ENCODE data around the gene HCST.
"Not testable (repeated sequence)": the region's sequence is repeated elsewhere in the genome, so short reads cannot be mapped to it uniquely, and the experiment has no call there.

The HCST gene

GRCh38 chr19:35885904-35886303 is 16.4 kb upstream of the HCST start:
- Histone ChIP-seq H3K4me2 (ENCODE audit: low read length) (no peak overlapping the region), H3K79me2 (no peaks in the 10 kb centered on the region), H3K9ac (no peak overlapping the region), H3K9me3 (ENCODE audit: control insufficient read depth, low read length) (no peaks in the 10 kb centered on the region), H3K4me1 (no peaks in the 10 kb centered on the region), H3K27me3 (ENCODE audit: control insufficient read depth, insufficient read depth, low read length) (no peaks in the 10 kb centered on the region), H2AFZ (no peak overlapping the region), H3K27ac (no peak overlapping the region), H3K4me3 (ENCODE audit: low read depth, low read length) (no peak overlapping the region), H3K36me3 (ENCODE audit: control insufficient read depth, insufficient read depth, low read length) (no peaks in the 10 kb centered on the region)
- TF ChIP-seq CTCF (IDR thresholded peaks at IDR 0.05), result no peak

GRCh38 chr19:35887197-35887596 is 15.1 kb upstream of the HCST start:
- H3K27me3 ChIP-seq (ENCODE audit: control insufficient read depth, insufficient read depth, low read length), result no peaks in the 10 kb centered on the region
- H3K9me3 ChIP-seq (ENCODE audit: control insufficient read depth, low read length), result no peaks in the 10 kb centered on the region
- TF ChIP-seq CTCF (IDR thresholded peaks at IDR 0.05), result no peak
- H3K4me2 ChIP-seq (ENCODE audit: low read length), result no peak overlapping the region
- no peak overlapping the region for H3K9ac ChIP-seq
- no peaks in the 10 kb centered on the region for H3K36me3 ChIP-seq (ENCODE audit: control insufficient read depth, insufficient read depth, low read length)
- no peaks in the 10 kb centered on the region for H3K4me1 ChIP-seq
- H2AFZ ChIP-seq, result no peak overlapping the region
- H3K79me2 ChIP-seq, result no peaks in the 10 kb centered on the region
- H3K27ac ChIP-seq, result no peak overlapping the region
- no peak overlapping the region for H3K4me3 ChIP-seq (ENCODE audit: low read depth, low read length)

- TF ChIP-seq CTCF (IDR thresholded peaks at IDR 0.05), result no peak
- Histone ChIP-seq H3K4me3 (ENCODE audit: low read depth, low read length) (no peak overlapping the region), H3K27ac (no peak overlapping the region), H3K36me3 (ENCODE audit: control insufficient read depth, insufficient read depth, low read length) (no peaks in the 10 kb centered on the region), H3K9me3 (ENCODE audit: control insufficient read depth, low read length) (no peaks in the 10 kb centered on the region), H3K4me2 (ENCODE audit: low read length) (no peak overlapping the region), H3K4me1 (no peaks in the 10 kb centered on the region), H3K27me3 (ENCODE audit: control insufficient read depth, insufficient read depth, low read length) (no peaks in the 10 kb centered on the region), H3K9ac (no peak overlapping the region), H2AFZ (no peak overlapping the region), H3K79me2 (no peaks in the 10 kb centered on the region)
Measured at GRCh38 chr19:35888398-35888797, 13.9 kb upstream of the HCST start.

GRCh38 chr19:35889370-35890112 is 12.8 kb upstream of the HCST start:
- Histone ChIP-seq H2AFZ (no peak overlapping the region), H3K4me3 (ENCODE audit: low read depth, low read length) (no peak overlapping the region), H3K4me1 (no peaks in the 10 kb centered on the region), H3K79me2 (no peaks in the 10 kb centered on the region), H3K9ac (no peak overlapping the region), H3K36me3 (ENCODE audit: control insufficient read depth, insufficient read depth, low read length) (no peaks in the 10 kb centered on the region), H3K27me3 (ENCODE audit: control insufficient read depth, insufficient read depth, low read length) (no peaks in the 10 kb centered on the region), H3K27ac (no peak overlapping the region), H3K9me3 (ENCODE audit: control insufficient read depth, low read length) (no peaks in the 10 kb centered on the region), H3K4me2 (ENCODE audit: low read length) (no peak overlapping the region)
- no peak for TF ChIP-seq CTCF (IDR thresholded peaks at IDR 0.05)

- no peak for TF ChIP-seq CTCF (IDR thresholded peaks at IDR 0.05)
- Histone ChIP-seq H3K36me3 (ENCODE audit: control insufficient read depth, insufficient read depth, low read length) (no peaks in the 10 kb centered on the region), H2AFZ (no peak overlapping the region)
Measured at GRCh38 chr19:35890113-35890650, 12.1 kb upstream of the HCST start.

GRCh38 chr19:35891819-35892218 is 10.5 kb upstream of the HCST start:
- H3K79me2 ChIP-seq; H3K4me3 ChIP-seq (ENCODE audit: low read depth, low read length); H3K9ac ChIP-seq; H3K27me3 ChIP-seq (ENCODE audit: control insufficient read depth, insufficient read depth, low read length); H3K36me3 ChIP-seq (ENCODE audit: control insufficient read depth, insufficient read depth, low read length); H3K4me1 ChIP-seq; H3K4me2 ChIP-seq (ENCODE audit: low read length); H3K9me3 ChIP-seq (ENCODE audit: control insufficient read depth, low read length); H2AFZ ChIP-seq; H3K27ac ChIP-seq: not testable (repeated sequence)

More at GRCh38 chr19:35890113-35890650, 12.1 kb upstream of the HCST start:
- Histone ChIP-seq H3K27ac (no peak overlapping the region), H3K4me2 (ENCODE audit: low read length) (no peak overlapping the region), H3K79me2 (no peaks in the 10 kb centered on the region), H3K4me3 (ENCODE audit: low read depth, low read length) (no peak overlapping the region), H3K9me3 (ENCODE audit: control insufficient read depth, low read length) (no peaks in the 10 kb centered on the region), H3K4me1 (no peaks in the 10 kb centered on the region), H3K27me3 (ENCODE audit: control insufficient read depth, insufficient read depth, low read length) (no peaks in the 10 kb centered on the region), H3K9ac (no peak overlapping the region)

Data from parathyroid adenoma (tissue), 2 donors.